Osteoblast (primary cell): Measurements from ENCODE around the gene GABRG3. TPM values are rescaled to one million over a fixed set of nuclear protein-coding genes. Genes with fewer than 3 reads are reported as not detected.

Source experiments
- DNase-seq: peaks from one replicate; pipeline ENCODE4 v3.0.0; 2011; ENCODE audit warnings: low spot score, mixed read lengths; ENCODE audit not compliant: insufficient read length; ENCODE audit errors: missing footprints
- H2AFZ ChIP-seq: 2 replicates; pipeline ENCODE4 v1.6.0; 2011; ENCODE audit warnings: mild to moderate bottlenecking, low read length
- H3K27ac ChIP-seq: 2 replicates; pipeline ENCODE4 v1.5.1; 2011; ENCODE audit warnings: mild to moderate bottlenecking, low read depth, low read length, moderate library complexity
- H3K27me3 ChIP-seq: 2 replicates; pipeline ENCODE4 v1.6.0; 2012; ENCODE audit warnings: mild to moderate bottlenecking, control low read depth, inconsistent platforms, low read length, moderate library complexity; ENCODE audit not compliant: insufficient read depth
- H3K36me3 ChIP-seq: 2 replicates; pipeline ENCODE4 v1.5.1; 2011; ENCODE audit warnings: mild to moderate bottlenecking, low read length, control low read depth, moderate library complexity; ENCODE audit not compliant: insufficient read depth
- H3K4me1 ChIP-seq: 2 replicates; pipeline ENCODE4 v1.5.1; 2011; ENCODE audit warnings: mild to moderate bottlenecking, low read length, control low read depth, moderate library complexity; ENCODE audit not compliant: insufficient read depth
- H3K4me2 ChIP-seq: 2 replicates; pipeline ENCODE4 v1.6.0; 2011; ENCODE audit warnings: mild to moderate bottlenecking, low read length; ENCODE audit not compliant: insufficient read depth
- H3K4me3 ChIP-seq: fragments of 200-600 bp; sonication (generic); 3 replicates; pipeline ENCODE4 v1.5.1; 2012; ENCODE audit warnings: mild to moderate bottlenecking, low read length, inconsistent platforms; ENCODE audit not compliant: insufficient read depth
- H3K79me2 ChIP-seq: 2 replicates; pipeline ENCODE4 v1.6.0; 2012; ENCODE audit warnings: mild to moderate bottlenecking, low read length, control low read depth, inconsistent platforms; ENCODE audit not compliant: insufficient read depth
- H3K9me3 ChIP-seq: 2 replicates; pipeline ENCODE4 v1.5.1; 2011; ENCODE audit warnings: low read depth, low read length, control low read depth
- H4K20me1 ChIP-seq: 2 replicates; pipeline ENCODE4 v1.6.0; 2012; ENCODE audit warnings: mild to moderate bottlenecking, low read length, control low read depth; ENCODE audit not compliant: insufficient read depth
- CTCF ChIP-seq: IDR thresholded peaks from 2 replicates; pipeline ENCODE4 v1.5.1; 2011; ENCODE audit warnings: mild to moderate bottlenecking, low read depth, low read length, moderate library complexity; ENCODE audit errors: extremely low read depth
- total RNA-seq: library from RNA; depleted of rRNA; stranded (reverse); fragments of >200 nt; gene quantifications from 2 replicates; pipeline ENCODE4 v1.2.3, GENCODE V29; 2012

Gene GABRG3
- total RNA-seq, 1 donor = not detected

GRCh38 chr15:27506752-27507151 lies 535.8 kb downstream of the GABRG3 start:
- no peaks in the 10 kb centered on the region for H3K27me3 ChIP-seq
- no peaks in the 10 kb centered on the region for H4K20me1 ChIP-seq
- no peak for DNase-seq
- no peaks in the 10 kb centered on the region for H3K9me3 ChIP-seq
- no peaks in the 10 kb centered on the region for H3K79me2 ChIP-seq
- no peak overlapping the region for H3K27ac ChIP-seq
- H3K4me2 ChIP-seq = no peak overlapping the region
- no peaks in the 10 kb centered on the region for H3K36me3 ChIP-seq
- TF ChIP-seq CTCF = no peak
- H2AFZ ChIP-seq = no peak overlapping the region
- no peak overlapping the region for H3K4me3 ChIP-seq
- H3K4me1 ChIP-seq = no peaks in the 10 kb centered on the region

GRCh38 chr15:27509014-27509413 lies 538.0 kb downstream of the GABRG3 start:
- Histone ChIP-seq H3K36me3 (no peaks in the 10 kb centered on the region), H3K27me3 (no peaks in the 10 kb centered on the region), H3K27ac (no peak overlapping the region), H3K79me2 (no peaks in the 10 kb centered on the region), H3K4me2 (no peak overlapping the region), H3K4me3 (no peak overlapping the region), H3K4me1 (no peaks in the 10 kb centered on the region), H2AFZ (no peak overlapping the region), H4K20me1 (no peaks in the 10 kb centered on the region), H3K9me3 (no peaks in the 10 kb centered on the region)
- TF ChIP-seq CTCF = no peak
- DNase-seq = no peak

- Histone ChIP-seq H3K79me2 (no peaks in the 10 kb centered on the region), H3K27ac (no peak overlapping the region), H3K4me3 (no peak overlapping the region), H3K9me3 (no peaks in the 10 kb centered on the region), H4K20me1 (no peaks in the 10 kb centered on the region), H3K36me3 (no peaks in the 10 kb centered on the region), H3K27me3 (no peaks in the 10 kb centered on the region), H2AFZ (no peak overlapping the region), H3K4me2 (no peak overlapping the region), H3K4me1 (no peaks in the 10 kb centered on the region)
- no peak for DNase-seq
- TF ChIP-seq CTCF = no peak
Measured at GRCh38 chr15:27512281-27513001, 541.5 kb downstream of the GABRG3 start.

- H3K36me3 ChIP-seq = no peaks in the 10 kb centered on the region
- H3K9me3 ChIP-seq = no peaks in the 10 kb centered on the region
- no peak overlapping the region for H3K4me3 ChIP-seq
- no peak overlapping the region for H3K4me2 ChIP-seq
- no peaks in the 10 kb centered on the region for H3K79me2 ChIP-seq
- H3K27ac ChIP-seq = no peak overlapping the region
- H3K27me3 ChIP-seq = no peaks in the 10 kb centered on the region
- H2AFZ ChIP-seq = no peak overlapping the region
- no peaks in the 10 kb centered on the region for H3K4me1 ChIP-seq
- no peak for DNase-seq
- TF ChIP-seq CTCF = no peak
- no peaks in the 10 kb centered on the region for H4K20me1 ChIP-seq
Measured at GRCh38 chr15:27514526-27514925, 543.5 kb downstream of the GABRG3 start.
